Upper lobe of right lung (tissue), 1 donor: Measurements from ENCODE around the gene EFCAB9. TPM values are rescaled to one million over a fixed set of nuclear protein-coding genes. Genes with fewer than 3 reads are reported as not detected.
A peak's percentile ranks its signal among the peaks of the same experiment; 100 is the strongest.
"Not testable (repeated sequence)": the region's sequence is repeated elsewhere in the genome, so short reads cannot be mapped to it uniquely, and the experiment has no call there.

Source experiments
- ATAC-seq: fragments of 200-7000 bp; cut with Tn5 transposase; one replicate; pipeline ENCODE4 v1.9.1; 2020; ENCODE audit warnings: mild to moderate bottlenecking, moderate library complexity
- DNase-seq: peaks from one replicate; pipeline ENCODE4 v3.0.0-alpha.2; 2020
- H3K27ac ChIP-seq: fragments of 200-600 bp; one replicate; pipeline ENCODE4 v1.8.0; 2022
- H3K27me3 ChIP-seq: fragments of 200-600 bp; one replicate; pipeline ENCODE4 v1.8.0; 2022; ENCODE audit warnings: mild to moderate bottlenecking
- H3K36me3 ChIP-seq: fragments of 200-600 bp; one replicate; pipeline ENCODE4 v1.8.0; 2022
- H3K4me1 ChIP-seq: fragments of 200-600 bp; one replicate; pipeline ENCODE4 v1.8.0; 2022
- H3K4me3 ChIP-seq: fragments of 200-600 bp; one replicate; pipeline ENCODE4 v1.8.0; 2022; ENCODE audit warnings: mild to moderate bottlenecking
- H3K9me3 ChIP-seq: fragments of 200-600 bp; one replicate; pipeline ENCODE4 v1.8.0; 2022
- intact Hi-C: fragments of 100-400 bp; cut with DNase I; formaldehyde crosslinking; loops from one replicate; pipeline ENCODE4 v1.11.0; 2022
- total RNA-seq: library from RNA; stranded (reverse); fragmentation: NEBNext Ultra II Directional; extraction: Animal tissue kit (Norgen Biotek cat#: 25700); gene quantifications from one replicate; pipeline ENCODE4 v1.2.1, GENCODE V29; 2021
- TF ChIP-seq, protein P1 (sequence below): fragments of 200-600 bp; IDR thresholded peaks from one replicate; pipeline ENCODE4 v1.8.0; 2022; ENCODE audit warnings: antibody characterized with exemption
- donor health status: DM: no; HTN: yes; CAD: no; lungs with severe emphysema.

Gene EFCAB9
- total RNA-seq, 1 donor from 2014 or later = not detected

GRCh38 chr5:172153695-172154094 is 40.3 kb upstream of the EFCAB9 start:
- TF ChIP-seq, protein P1, sequence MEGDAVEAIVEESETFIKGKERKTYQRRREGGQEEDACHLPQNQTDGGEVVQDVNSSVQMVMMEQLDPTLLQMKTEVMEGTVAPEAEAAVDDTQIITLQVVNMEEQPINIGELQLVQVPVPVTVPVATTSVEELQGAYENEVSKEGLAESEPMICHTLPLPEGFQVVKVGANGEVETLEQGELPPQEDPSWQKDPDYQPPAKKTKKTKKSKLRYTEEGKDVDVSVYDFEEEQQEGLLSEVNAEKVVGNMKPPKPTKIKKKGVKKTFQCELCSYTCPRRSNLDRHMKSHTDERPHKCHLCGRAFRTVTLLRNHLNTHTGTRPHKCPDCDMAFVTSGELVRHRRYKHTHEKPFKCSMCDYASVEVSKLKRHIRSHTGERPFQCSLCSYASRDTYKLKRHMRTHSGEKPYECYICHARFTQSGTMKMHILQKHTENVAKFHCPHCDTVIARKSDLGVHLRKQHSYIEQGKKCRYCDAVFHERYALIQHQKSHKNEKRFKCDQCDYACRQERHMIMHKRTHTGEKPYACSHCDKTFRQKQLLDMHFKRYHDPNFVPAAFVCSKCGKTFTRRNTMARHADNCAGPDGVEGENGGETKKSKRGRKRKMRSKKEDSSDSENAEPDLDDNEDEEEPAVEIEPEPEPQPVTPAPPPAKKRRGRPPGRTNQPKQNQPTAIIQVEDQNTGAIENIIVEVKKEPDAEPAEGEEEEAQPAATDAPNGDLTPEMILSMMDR = no peak
- Histone ChIP-seq H3K27ac (peak overlapping the region; percentile 3), H3K4me3 (no peak overlapping the region), H3K27me3 (no peaks in the 10 kb centered on the region), H3K36me3 (peaks cover 14% of the 10 kb centered on the region), H3K4me1 (peaks cover 29% of the 10 kb centered on the region), H3K9me3 (no peaks in the 10 kb centered on the region)
- intact Hi-C loops = no loop called here
- DNase-seq (no peak), ATAC-seq (no peak)

DNA sequence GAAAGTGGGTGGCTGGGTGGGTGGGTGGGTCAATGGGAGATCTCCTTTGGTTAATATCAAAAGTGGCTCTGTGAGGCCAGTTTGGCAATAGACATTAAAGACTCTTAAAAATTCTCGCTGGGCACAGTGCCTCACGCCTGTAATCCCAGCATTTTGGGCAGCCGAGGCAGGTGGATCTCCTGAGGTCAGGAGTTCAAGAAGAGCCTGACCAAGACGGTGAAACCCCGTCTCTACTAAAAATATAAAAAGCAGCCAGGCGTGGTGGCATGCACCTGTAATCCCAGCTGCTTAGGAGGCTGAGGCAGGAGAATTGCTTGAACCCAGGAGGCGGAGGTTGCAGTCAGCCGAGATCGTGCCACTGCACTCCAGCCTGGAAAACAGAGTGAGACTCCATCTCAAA is 38.9 kb upstream of the EFCAB9 start:
- ATAC-seq = not testable (repeated sequence)

GRCh38 chr5:172156541-172156994 is 37.4 kb upstream of the EFCAB9 start:
- H3K27me3 ChIP-seq = no peaks in the 10 kb centered on the region
- H3K36me3 ChIP-seq = peaks cover 14% of the 10 kb centered on the region
- intact Hi-C loops = no loop called here
- DNase-seq = no peak
- no peaks in the 10 kb centered on the region for H3K9me3 ChIP-seq
- H3K4me1 ChIP-seq = peaks cover 13% of the 10 kb centered on the region
- H3K27ac ChIP-seq = no peak overlapping the region
- ATAC-seq = peak; percentile 51
- no peak overlapping the region for H3K4me3 ChIP-seq
- TF ChIP-seq, protein P1 = no peak

More for the DNA sequence above, 38.9 kb upstream of the EFCAB9 start:
- H3K27me3 ChIP-seq, H3K27ac ChIP-seq, H3K9me3 ChIP-seq, intact Hi-C loops, H3K4me3 ChIP-seq, DNase-seq: not testable (repeated sequence)
- Histone ChIP-seq H3K4me1 (peaks cover 25% of the 10 kb centered on the region), H3K36me3 (peaks cover 14% of the 10 kb centered on the region)

DNA sequence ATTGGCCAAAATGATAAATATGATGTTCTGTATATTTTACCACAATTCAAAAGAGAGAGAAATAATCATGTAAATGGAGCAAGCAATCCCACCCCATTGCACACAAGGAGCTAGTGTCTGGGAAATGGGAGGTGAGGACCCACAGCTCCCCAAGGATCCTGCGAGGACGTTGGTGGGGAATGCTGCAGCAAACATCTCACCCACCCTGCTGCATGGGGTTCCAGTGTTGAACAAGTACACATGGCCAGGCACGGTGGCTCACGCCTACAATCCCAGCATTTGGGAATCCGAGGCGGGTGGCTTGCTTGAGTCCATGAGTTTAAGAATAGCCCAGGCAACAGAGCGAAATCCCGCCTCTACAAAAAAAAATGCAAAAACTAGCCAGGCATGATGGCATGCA is 35.0 kb upstream of the EFCAB9 start:
- Histone ChIP-seq H3K4me3 (no peak overlapping the region), H3K27me3 (no peaks in the 10 kb centered on the region), H3K36me3 (peaks cover 10% of the 10 kb centered on the region), H3K27ac (no peak overlapping the region), H3K9me3 (no peaks in the 10 kb centered on the region), H3K4me1 (peaks cover 21% of the 10 kb centered on the region)
- DNase-seq (no peak), ATAC-seq (no peak)
- TF ChIP-seq, protein P1 = no peak
- intact Hi-C loops = no loop called here

DNA sequence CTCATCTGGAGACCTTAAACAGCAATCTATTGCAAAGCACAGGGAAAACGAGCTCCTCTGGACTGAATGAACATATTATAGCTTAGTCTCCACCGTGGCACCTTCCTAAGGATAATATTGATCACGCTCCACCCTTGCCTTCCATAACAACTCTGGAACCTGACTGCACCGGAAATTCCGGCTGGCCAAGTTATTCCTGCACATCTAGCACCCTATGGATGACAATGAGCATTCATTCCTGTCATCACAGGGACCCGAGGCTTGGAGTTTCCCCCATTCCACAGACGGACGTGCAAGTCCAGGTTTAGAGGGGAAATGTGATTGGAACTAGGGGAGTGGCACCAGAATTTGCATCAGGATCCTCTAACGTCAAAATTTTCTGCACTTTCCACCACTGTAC is 33.5 kb upstream of the EFCAB9 start:
- Histone ChIP-seq H3K4me3 (no peak overlapping the region), H3K4me1 (peaks cover 33% of the 10 kb centered on the region), H3K9me3 (no peaks in the 10 kb centered on the region), H3K27me3 (no peaks in the 10 kb centered on the region), H3K36me3 (peaks cover 9% of the 10 kb centered on the region), H3K27ac (no peak overlapping the region)
- intact Hi-C loops = no loop called here
- DNase-seq = no peak
- TF ChIP-seq, protein P1 = no peak
- no peak for ATAC-seq

DNA sequence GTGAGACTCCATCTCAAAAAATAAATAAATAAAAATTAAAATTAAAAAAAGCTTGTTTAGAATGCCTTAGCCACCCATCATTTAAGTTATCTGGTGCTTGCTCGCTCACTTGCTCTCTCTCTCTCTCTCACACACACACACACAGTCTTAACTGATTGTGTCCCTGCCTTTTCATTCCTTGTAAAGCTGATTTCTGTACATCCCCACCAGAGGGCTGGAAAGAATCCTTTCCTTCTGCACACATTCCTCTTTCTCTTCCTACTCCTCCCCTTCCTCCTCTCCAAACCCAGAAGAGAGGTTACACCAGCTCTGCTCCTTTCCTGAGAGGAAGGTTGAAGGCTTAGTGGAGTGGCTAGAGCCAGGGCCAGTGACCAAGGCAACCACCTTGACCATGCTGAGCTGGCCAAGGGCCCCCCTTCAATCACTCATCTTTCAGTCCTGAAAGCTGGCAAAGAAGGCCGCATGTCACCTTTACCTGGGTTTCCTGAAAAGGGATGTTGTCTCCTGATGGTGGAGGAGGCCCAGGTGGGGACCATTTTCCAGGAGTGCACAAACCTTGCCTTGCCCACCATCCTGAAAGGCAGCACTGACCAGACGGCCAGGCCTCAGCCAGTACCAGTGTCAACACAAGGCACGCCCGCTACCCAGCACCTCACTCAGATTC is 31.5 kb upstream of the EFCAB9 start:
- intact Hi-C loops = no loop called here
- Histone ChIP-seq H3K27me3 (no peaks in the 10 kb centered on the region), H3K27ac (no peak overlapping the region), H3K4me3 (no peak overlapping the region), H3K36me3 (no peaks in the 10 kb centered on the region), H3K4me1 (peaks cover 28% of the 10 kb centered on the region), H3K9me3 (no peaks in the 10 kb centered on the region)
- TF ChIP-seq, protein P1 = peak; percentile 8
- no peak for DNase-seq
- ATAC-seq = peak; percentile 17
